ENCODE measurements around the gene FBXW2.

FBXW2 gene

DNA sequence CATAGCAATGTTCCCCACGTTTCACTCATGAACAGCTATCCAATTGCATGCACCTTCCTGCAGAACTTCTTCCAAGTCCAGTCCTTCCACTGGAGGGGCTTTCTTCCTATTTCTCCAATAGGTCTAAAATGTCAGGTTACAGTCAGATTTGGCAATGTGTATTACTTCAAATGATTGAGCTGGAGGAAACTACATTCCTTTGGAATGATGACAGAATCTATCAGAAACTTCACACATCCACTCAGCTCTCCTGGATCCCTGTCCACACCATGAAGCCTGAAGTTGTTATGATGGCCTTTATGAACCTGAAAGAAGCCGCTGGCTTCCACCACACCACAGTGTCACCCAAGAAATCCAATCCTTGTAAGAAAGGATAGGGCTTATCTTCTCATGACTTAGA is 32.2 kb downstream of the FBXW2 start:
- Histone ChIP-seq H3K36me3 (peaks cover 45% of the 10 kb centered on the region), H3K27me3 (no peaks in the 10 kb centered on the region), H3K9me3 (no peaks in the 10 kb centered on the region), H3K4me3 (ENCODE audit: low read depth in 1 of 2, low read length in 1 of 2) (no peak overlapping the region), H3K27ac (peak overlapping the region; percentile 4), H3K4me1 (ENCODE audit: control insufficient read depth in 1 of 2, insufficient read depth in 1 of 2, low read depth in 1 of 2, low read length in 1 of 2) (peaks cover 39 to 54% of the 10 kb centered on the region in 2 experiments)
- TF ChIP-seq, protein P1, sequence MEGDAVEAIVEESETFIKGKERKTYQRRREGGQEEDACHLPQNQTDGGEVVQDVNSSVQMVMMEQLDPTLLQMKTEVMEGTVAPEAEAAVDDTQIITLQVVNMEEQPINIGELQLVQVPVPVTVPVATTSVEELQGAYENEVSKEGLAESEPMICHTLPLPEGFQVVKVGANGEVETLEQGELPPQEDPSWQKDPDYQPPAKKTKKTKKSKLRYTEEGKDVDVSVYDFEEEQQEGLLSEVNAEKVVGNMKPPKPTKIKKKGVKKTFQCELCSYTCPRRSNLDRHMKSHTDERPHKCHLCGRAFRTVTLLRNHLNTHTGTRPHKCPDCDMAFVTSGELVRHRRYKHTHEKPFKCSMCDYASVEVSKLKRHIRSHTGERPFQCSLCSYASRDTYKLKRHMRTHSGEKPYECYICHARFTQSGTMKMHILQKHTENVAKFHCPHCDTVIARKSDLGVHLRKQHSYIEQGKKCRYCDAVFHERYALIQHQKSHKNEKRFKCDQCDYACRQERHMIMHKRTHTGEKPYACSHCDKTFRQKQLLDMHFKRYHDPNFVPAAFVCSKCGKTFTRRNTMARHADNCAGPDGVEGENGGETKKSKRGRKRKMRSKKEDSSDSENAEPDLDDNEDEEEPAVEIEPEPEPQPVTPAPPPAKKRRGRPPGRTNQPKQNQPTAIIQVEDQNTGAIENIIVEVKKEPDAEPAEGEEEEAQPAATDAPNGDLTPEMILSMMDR (IDR thresholded peaks at IDR 0.05) = no peak

- no peaks in the 10 kb centered on the region for H3K9me3 ChIP-seq
- no peak overlapping the region for H3K4me3 ChIP-seq (ENCODE audit: low read depth in 1 of 2, low read length in 1 of 2)
- no peaks in the 10 kb centered on the region for H3K27me3 ChIP-seq
- peaks cover 39% of the 10 kb centered on the region for H3K36me3 ChIP-seq
- peaks cover 46 to 61% of the 10 kb centered on the region in 2 experiments for H3K4me1 ChIP-seq (ENCODE audit: control insufficient read depth in 1 of 2, insufficient read depth in 1 of 2, low read depth in 1 of 2, low read length in 1 of 2)
- H3K27ac ChIP-seq = peak overlapping the region; percentile 77
- TF ChIP-seq, protein P1 (IDR thresholded peaks at IDR 0.05) = no peak
Measured at GRCh38 chr9:120759755-120760400, 33.3 kb downstream of the FBXW2 start.

- Histone ChIP-seq H3K36me3 (peaks cover 26% of the 10 kb centered on the region), H3K9me3 (no peaks in the 10 kb centered on the region), H3K27me3 (no peaks in the 10 kb centered on the region), H3K4me1 (ENCODE audit: control insufficient read depth in 1 of 2, insufficient read depth in 1 of 2, low read depth in 1 of 2, low read length in 1 of 2) (peaks cover 48 to 61% of the 10 kb centered on the region in 2 experiments), H3K27ac (peak overlapping the region; percentile 77), H3K4me3 (ENCODE audit: low read depth in 1 of 2, low read length in 1 of 2) (peak overlapping the region in 1 of 2 experiments; percentile 12)
- TF ChIP-seq, protein P1 (IDR thresholded peaks at IDR 0.05) = no peak
Measured at GRCh38 chr9:120758544-120758943, 34.7 kb downstream of the FBXW2 start.

- H3K27me3 ChIP-seq = no peaks in the 10 kb centered on the region
- TF ChIP-seq, protein P1 (IDR thresholded peaks at IDR 0.05) = no peak
- H3K27ac ChIP-seq = peak overlapping the region; percentile 77
- no peaks in the 10 kb centered on the region for H3K9me3 ChIP-seq
- peaks cover 17% of the 10 kb centered on the region for H3K36me3 ChIP-seq
- H3K4me1 ChIP-seq (ENCODE audit: control insufficient read depth in 1 of 2, insufficient read depth in 1 of 2, low read depth in 1 of 2, low read length in 1 of 2) = peaks cover 57 to 67% of the 10 kb centered on the region in 2 experiments
- no peak overlapping the region for H3K4me3 ChIP-seq (ENCODE audit: low read depth in 1 of 2, low read length in 1 of 2)
Measured at GRCh38 chr9:120757026-120757913, 35.9 kb downstream of the FBXW2 start.

- Histone ChIP-seq H3K36me3 (peaks cover 10% of the 10 kb centered on the region), H3K27me3 (no peaks in the 10 kb centered on the region), H3K4me3 (ENCODE audit: low read depth in 1 of 2, low read length in 1 of 2) (no peak overlapping the region), H3K4me1 (ENCODE audit: control insufficient read depth in 1 of 2, insufficient read depth in 1 of 2, low read depth in 1 of 2, low read length in 1 of 2) (peaks cover 57 to 67% of the 10 kb centered on the region in 2 experiments), H3K27ac (peak overlapping the region; percentile 77), H3K9me3 (no peaks in the 10 kb centered on the region)
- TF ChIP-seq, protein P1 (IDR thresholded peaks at IDR 0.05) = no peak
Measured at GRCh38 chr9:120756531-120756930, 36.7 kb downstream of the FBXW2 start.

Measured in neutrophil (primary cell).